Chondrocyte (in vitro differentiated cells): ENCODE data around the gene THBS2. TPM values are rescaled to one million over a fixed set of nuclear protein-coding genes. Genes with fewer than 3 reads are reported as not detected.

Experiments used
- DNase-seq: peaks from one replicate; pipeline ENCODE4 v3.0.0; 2021; ENCODE audit warnings: mixed read lengths, low spot score
- H3K27ac Mint-ChIP-seq: one replicate; pipeline ENCODE4 v1.8.0; 2021; ENCODE audit warnings: mild to moderate bottlenecking, moderate library complexity, mixed read lengths; ENCODE audit not compliant: unreplicated experiment
- H3K27me3 Mint-ChIP-seq: 2 replicates; pipeline ENCODE4 v1.8.0; 2021; ENCODE audit warnings: low read depth, mixed read lengths
- H3K36me3 Mint-ChIP-seq: 2 replicates; pipeline ENCODE4 v1.8.0; 2021; ENCODE audit warnings: low read depth, mixed read lengths
- H3K4me1 Mint-ChIP-seq: 2 replicates; pipeline ENCODE4 v1.8.0; 2021; ENCODE audit warnings: low read depth, mild to moderate bottlenecking, mixed read lengths
- H3K4me3 Mint-ChIP-seq: one replicate; pipeline ENCODE4 v1.8.0; 2021; ENCODE audit warnings: mild to moderate bottlenecking, moderate library complexity, mixed read lengths; ENCODE audit not compliant: unreplicated experiment
- H3K9me3 Mint-ChIP-seq: 2 replicates; pipeline ENCODE4 v1.8.0; 2021; ENCODE audit warnings: low read depth, mixed read lengths
- total RNA-seq: library from RNA; stranded (reverse); gene quantifications from 3 replicates; pipeline ENCODE4 v1.2.1, GENCODE V29; 2021
- TF ChIP-seq, protein P1 (sequence below): fragments of 200-600 bp; sonication (generic); IDR thresholded peaks from 2 replicates; pipeline ENCODE4 v1.5.0; 2021; ENCODE audit warnings: antibody characterized with exemption, mild to moderate bottlenecking, moderate library complexity

Gene THBS2
- total RNA-seq, 1 donor from 2014 or later = 1,285 TPM

DNA sequence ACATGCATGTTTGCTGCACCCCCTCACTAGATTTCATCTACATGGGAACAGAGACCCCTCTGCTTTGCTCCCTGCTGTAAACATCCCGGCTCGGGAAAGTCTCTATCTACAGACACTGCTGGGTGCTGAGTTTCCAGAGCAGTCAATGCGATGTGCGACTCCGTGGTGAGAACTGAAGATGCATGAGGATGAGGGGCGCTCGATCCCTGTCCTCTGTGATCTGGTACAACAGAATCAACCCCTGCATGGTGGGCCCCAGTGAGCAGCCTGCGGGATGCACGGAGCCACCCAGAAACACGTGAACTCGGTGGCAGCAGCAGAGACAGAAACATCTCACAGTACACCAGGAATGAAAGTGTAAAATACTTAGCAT is 83.1 kb downstream of the THBS2 start:
- H3K36me3 Mint-ChIP-seq = peaks cover 31% of the 10 kb centered on the region
- peaks cover 77% of the 10 kb centered on the region for H3K4me1 Mint-ChIP-seq
- no peak for DNase-seq
- H3K4me3 Mint-ChIP-seq = no peak overlapping the region
- TF ChIP-seq, protein P1, sequence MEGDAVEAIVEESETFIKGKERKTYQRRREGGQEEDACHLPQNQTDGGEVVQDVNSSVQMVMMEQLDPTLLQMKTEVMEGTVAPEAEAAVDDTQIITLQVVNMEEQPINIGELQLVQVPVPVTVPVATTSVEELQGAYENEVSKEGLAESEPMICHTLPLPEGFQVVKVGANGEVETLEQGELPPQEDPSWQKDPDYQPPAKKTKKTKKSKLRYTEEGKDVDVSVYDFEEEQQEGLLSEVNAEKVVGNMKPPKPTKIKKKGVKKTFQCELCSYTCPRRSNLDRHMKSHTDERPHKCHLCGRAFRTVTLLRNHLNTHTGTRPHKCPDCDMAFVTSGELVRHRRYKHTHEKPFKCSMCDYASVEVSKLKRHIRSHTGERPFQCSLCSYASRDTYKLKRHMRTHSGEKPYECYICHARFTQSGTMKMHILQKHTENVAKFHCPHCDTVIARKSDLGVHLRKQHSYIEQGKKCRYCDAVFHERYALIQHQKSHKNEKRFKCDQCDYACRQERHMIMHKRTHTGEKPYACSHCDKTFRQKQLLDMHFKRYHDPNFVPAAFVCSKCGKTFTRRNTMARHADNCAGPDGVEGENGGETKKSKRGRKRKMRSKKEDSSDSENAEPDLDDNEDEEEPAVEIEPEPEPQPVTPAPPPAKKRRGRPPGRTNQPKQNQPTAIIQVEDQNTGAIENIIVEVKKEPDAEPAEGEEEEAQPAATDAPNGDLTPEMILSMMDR = no peak
- peak overlapping the region; percentile 83 for H3K27ac Mint-ChIP-seq
- H3K27me3 Mint-ChIP-seq = no peaks in the 10 kb centered on the region
- no peaks in the 10 kb centered on the region for H3K9me3 Mint-ChIP-seq

DNA sequence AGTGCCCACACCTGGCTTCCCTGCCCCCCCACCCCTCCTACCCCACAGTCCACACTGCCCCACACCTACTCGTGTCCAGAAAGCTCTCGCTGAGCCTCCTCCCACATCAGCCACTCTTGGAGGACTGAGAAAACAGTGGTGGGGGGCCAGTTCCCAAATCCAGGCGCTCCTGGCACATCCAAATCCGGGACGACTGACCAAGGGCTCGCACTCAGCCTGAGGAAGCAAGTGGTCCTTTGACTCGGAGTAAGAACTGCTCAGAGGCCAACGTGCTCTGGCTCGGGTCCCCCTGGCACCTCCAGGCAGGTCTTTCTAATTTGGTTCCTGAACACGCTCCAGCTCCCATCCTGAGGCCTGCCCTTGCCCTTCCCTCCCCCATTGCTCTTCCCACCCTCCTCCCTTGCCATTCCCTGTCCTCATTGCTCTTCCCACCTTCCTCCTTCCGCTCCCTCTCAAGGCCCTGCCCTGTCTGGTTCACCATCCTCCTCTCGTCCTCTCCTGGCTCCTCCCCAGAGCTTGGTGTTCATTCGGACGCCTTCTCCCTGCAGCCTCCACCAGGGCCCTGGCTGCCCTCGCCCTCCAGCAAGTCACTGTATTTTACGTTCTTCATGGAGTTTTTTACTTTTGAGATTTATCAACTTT is 83.6 kb downstream of the THBS2 start:
- Mint-ChIP-seq H3K36me3 (peaks cover 27% of the 10 kb centered on the region), H3K27ac (peak overlapping the region; percentile 83), H3K27me3 (no peaks in the 10 kb centered on the region), H3K4me3 (no peak overlapping the region), H3K9me3 (no peaks in the 10 kb centered on the region), H3K4me1 (peaks cover 78% of the 10 kb centered on the region)
- DNase-seq = no peak
- TF ChIP-seq, protein P1 = no peak

DNA sequence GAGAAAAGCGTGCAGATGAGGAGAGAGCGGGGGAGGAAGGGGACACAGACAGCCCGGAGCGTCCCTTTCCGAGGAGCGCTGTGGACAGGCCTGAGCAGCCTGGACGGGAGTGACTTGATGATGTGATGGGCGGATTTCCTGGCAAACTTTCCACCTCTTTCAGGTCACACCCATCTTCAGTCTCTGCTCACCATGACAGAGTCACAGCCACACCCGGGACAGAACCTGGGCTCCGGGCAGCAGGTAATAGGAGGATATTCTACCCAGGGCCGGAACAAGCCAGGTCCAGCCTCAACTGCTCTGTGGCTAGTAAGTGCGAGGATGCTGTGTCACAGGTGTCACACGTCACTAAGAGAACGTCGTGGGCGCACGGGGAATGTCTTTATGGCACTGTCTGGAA is 84.3 kb downstream of the THBS2 start:
- DNase-seq = no peak
- Mint-ChIP-seq H3K9me3 (peaks cover 2% of the 10 kb centered on the region), H3K27me3 (no peaks in the 10 kb centered on the region), H3K36me3 (peaks cover 24% of the 10 kb centered on the region), H3K4me3 (no peak overlapping the region), H3K27ac (peak overlapping the region; percentile 49), H3K4me1 (peaks cover 77% of the 10 kb centered on the region)
- TF ChIP-seq, protein P1 = no peak

DNA sequence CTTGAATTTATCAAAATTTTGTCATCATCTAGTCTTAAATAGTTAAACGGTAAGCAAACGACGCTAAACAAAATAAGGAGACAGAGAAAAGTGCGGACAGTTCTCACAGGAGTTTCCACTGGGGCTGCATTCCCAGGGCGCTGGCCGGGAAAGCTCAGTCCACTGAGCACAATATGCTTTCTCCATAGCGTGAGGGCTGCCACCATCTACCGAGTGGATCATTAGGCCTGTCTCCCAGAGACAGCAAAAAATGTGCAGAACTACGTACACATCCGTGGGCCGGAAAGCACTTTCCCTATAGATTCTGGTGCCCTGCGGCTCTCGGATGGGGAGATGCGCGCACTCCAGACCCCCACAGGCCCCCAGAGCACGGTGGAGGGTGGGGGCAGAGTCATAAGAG is 84.9 kb downstream of the THBS2 start:
- TF ChIP-seq, protein P1 = no peak
- Mint-ChIP-seq H3K36me3 (peaks cover 23% of the 10 kb centered on the region), H3K4me3 (no peak overlapping the region), H3K4me1 (peaks cover 75% of the 10 kb centered on the region), H3K27me3 (no peaks in the 10 kb centered on the region), H3K9me3 (peaks cover 2% of the 10 kb centered on the region), H3K27ac (peak overlapping the region; percentile 90)
- DNase-seq = no peak

DNA sequence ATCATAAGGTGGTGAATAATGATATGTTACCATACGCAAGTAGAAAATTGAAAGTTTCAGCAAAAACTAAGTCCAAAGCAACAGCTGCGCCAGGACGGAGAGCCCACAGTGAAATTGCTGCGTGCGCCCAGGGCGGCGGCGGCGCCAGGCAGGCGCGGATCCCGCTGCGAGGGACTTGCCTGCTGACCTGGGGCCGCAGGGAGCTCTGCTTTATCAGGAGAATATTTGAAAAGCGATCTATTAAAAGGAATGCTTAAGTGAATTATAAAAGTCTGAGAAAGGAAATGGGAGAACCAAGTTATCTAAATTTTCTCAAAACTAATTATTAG is 85.4 kb downstream of the THBS2 start:
- H3K9me3 Mint-ChIP-seq = peaks cover 2% of the 10 kb centered on the region
- H3K36me3 Mint-ChIP-seq = peaks cover 21% of the 10 kb centered on the region
- peaks cover 75% of the 10 kb centered on the region for H3K4me1 Mint-ChIP-seq
- no peaks in the 10 kb centered on the region for H3K27me3 Mint-ChIP-seq
- H3K4me3 Mint-ChIP-seq = no peak overlapping the region
- TF ChIP-seq, protein P1 = no peak
- H3K27ac Mint-ChIP-seq = peak overlapping the region; percentile 90
- DNase-seq = no peak
